ENCODE results near the gene RSPH1. TPM values are rescaled to one million over a fixed set of nuclear protein-coding genes. Genes with fewer than 3 reads are reported as not detected.

Gene RSPH1
- total and polyA plus RNA-seq, 4 donors, result 3.7 to 37.5 (median 19.5) TPM

DNA sequence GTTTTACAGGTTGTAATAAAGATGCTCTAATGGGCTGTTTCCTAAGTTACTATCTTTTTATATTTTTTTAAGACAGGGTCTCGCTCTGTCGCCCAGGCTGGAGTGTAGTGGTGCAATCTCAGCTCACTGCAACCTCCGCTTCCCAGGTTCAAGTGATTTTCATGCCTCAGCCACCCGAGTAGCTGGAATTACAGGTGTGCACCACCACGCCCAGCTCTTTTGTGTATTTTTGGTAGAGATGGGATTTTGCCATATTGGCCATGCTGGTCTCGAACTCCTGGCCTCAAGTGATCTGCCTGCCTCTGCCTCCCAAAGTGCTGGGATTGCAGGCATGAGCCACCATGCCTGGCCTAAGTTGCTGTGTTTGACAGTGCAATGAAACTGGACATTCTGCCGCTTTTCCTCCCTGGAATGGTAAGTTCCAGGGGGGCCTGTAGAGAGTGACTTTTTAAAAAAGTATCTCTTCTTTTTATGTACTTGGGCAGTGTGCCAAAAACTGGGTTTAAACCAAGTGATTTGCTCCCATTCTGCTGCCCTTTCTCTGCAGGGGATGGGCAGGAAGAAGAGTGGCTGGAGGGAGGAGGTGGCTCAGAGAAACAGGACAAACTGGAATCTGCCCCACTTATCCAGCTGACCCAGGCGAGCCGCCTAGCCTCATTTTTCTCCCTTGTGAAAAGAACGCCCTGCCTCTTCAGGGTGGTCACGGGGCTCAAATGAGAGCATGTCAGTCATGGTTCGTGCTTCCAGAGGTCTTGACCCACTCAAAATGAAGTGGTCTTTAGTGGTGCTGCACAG is 19.9 kb upstream of the RSPH1 start:
- peak in 2 of 6 donors; percentile 43 to 44 for DNase-seq (ENCODE audit: low read depth in 4 of 6, low spot score in 6 of 6)
- peaks cover 8% of the 10 kb centered on the region for H3K36me3 ChIP-seq (ENCODE audit: control insufficient read depth, insufficient read depth, low read length)
- peaks cover 32% of the 10 kb centered on the region for H3K4me1 ChIP-seq (ENCODE audit: control insufficient read depth, insufficient read depth, low read length)
- no peak overlapping the region for H3K27ac ChIP-seq (ENCODE audit: low read depth, low read length)
- H3K4me3 ChIP-seq (ENCODE audit: low read depth, low read length), result no peak overlapping the region
- WGBS (ENCODE audit: insufficient coverage), result 65% methylated on average over 9 of the region's 12 CpGs
- no peaks in the 10 kb centered on the region for H3K9me3 ChIP-seq (ENCODE audit: control insufficient read depth, insufficient read depth, low read length)
- H3K27me3 ChIP-seq (ENCODE audit: control insufficient read depth, insufficient read depth, low read length), result no peaks in the 10 kb centered on the region

DNA sequence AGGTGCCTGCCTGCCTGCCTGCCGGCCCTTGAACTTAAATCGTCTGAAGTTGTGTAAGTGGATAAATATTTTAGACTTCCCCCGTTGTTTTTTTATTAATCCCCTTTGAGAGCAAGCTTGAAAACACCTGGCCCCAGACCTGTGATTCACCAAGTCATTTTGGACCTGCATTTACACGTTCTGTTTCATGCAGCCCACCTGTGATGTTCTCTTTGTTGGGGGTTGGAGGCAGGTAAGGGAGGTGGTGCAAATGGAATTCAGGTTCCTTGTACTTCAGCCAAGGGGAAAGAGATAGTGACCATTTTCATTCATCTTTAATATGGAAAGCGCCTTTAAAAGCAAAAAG is 18.8 kb upstream of the RSPH1 start:
- DNase-seq (ENCODE audit: low read depth in 4 of 6, low spot score in 6 of 6), result no peak
- Histone ChIP-seq H3K27ac (ENCODE audit: low read depth, low read length) (no peak overlapping the region), H3K4me1 (ENCODE audit: control insufficient read depth, insufficient read depth, low read length) (peaks cover 27% of the 10 kb centered on the region), H3K27me3 (ENCODE audit: control insufficient read depth, insufficient read depth, low read length) (no peaks in the 10 kb centered on the region), H3K36me3 (ENCODE audit: control insufficient read depth, insufficient read depth, low read length) (peaks cover 6% of the 10 kb centered on the region), H3K9me3 (ENCODE audit: control insufficient read depth, insufficient read depth, low read length) (no peaks in the 10 kb centered on the region), H3K4me3 (ENCODE audit: low read depth, low read length) (peak overlapping the region; percentile 57)
- WGBS (ENCODE audit: insufficient coverage), result 39% methylated on average over 2 of the region's 5 CpGs

DNA sequence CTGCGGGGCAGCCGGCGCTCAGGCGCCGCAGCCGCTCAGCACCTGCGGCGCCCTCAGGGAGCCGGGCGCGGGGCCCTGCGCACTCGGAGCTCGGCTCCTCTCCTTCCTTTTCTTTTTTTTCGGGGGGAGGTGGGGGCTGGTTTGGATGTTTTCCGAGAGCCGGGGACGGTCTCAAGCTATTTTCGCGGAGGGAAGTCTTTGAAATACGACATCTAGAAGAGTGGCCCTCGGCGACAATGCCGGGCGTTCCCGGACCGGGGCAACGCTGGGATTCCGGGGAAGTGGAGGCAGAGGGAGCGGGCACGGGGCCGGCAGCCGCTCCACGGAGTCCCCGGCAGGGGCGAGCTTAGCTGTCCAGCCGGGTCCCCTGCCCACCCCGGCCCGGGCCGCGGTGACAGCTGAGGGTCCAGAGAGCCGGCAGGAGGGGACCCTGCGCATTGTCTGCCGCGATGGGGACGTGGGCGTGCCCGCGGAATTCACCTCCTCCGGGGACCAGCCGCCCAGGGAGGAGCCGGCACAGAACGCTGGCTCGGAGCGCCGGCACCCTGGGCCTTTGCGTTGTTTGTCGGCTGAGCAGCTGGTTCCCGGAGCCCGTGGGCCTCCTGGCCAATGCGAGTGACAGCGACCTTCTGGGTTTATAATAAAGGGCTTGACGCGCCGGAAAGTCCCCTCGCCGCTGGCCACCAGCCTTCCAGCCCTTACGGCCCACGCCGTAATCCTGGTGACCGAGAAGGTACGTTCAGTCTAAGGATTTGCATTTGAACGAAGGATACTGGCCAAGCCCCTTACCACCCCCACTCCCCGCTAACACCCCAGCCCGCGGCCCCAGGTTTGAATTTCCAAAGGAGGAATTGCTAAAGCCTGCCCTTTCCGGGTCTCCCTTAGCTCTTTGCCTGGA is 18.2 kb upstream of the RSPH1 start:
- peak overlapping the region; percentile 57 for H3K4me3 ChIP-seq (ENCODE audit: low read depth, low read length)
- no peaks in the 10 kb centered on the region for H3K9me3 ChIP-seq (ENCODE audit: control insufficient read depth, insufficient read depth, low read length)
- 1% methylated on average over 69 of the region's 77 CpGs for WGBS (ENCODE audit: insufficient coverage)
- DNase-seq (ENCODE audit: low read depth in 4 of 6, low spot score in 6 of 6), result peak in 2 of 6 donors; percentile 71 to 73
- peaks cover 28% of the 10 kb centered on the region for H3K4me1 ChIP-seq (ENCODE audit: control insufficient read depth, insufficient read depth, low read length)
- peaks cover 2% of the 10 kb centered on the region for H3K36me3 ChIP-seq (ENCODE audit: control insufficient read depth, insufficient read depth, low read length)
- no peak overlapping the region for H3K27ac ChIP-seq (ENCODE audit: low read depth, low read length)
- H3K27me3 ChIP-seq (ENCODE audit: control insufficient read depth, insufficient read depth, low read length), result no peaks in the 10 kb centered on the region

DNA sequence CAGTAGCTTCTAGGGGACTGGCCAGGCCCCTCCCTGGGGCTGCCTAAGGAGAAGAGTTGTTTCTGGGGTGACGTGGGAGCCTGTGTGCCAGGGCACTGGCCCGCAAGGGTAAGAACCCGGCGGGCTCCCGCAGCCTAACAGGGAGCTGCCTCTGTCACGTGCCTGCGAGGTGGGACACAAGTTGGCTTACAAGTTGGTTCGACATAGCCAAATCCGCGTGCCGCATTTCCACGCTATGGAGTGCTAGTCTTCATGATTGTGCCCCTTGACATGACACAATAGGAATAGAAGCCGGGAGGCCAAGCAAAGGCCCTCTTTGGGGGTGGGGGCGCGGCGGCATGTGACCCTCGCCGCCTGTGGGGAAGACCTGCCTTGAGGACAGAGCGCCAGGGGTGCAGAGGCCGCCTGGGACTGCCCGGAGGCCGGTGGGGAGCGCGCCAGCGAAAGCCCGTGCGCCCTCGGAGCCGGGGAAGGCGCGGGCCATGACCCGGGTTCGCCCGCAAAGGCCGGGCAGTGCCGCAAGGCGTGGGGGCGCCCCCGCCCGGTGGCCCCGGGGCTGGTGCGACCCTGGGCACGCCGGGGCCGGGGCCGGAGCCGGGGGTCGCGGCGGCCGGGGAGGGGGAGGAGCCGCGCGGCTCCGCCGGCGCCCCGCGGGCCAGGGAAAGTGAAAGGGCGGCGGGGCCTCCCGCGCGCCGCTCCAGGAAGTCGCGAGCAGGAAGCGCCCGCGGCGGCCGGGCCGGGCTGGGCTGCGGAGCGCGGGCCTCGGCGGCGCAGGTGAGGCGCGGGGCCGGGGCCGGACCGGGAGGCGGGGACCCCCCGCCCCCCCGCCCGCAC is 17.3 kb upstream of the RSPH1 start, which contains the start of gene SLC37A1:
Gene SLC37A1, plus strand, starts transcription at position 702 of the 834 bp plus-strand sequence. CDS start 4,603 bp downstream, outside the sequence.
- 10% methylated on average over 84 of the region's 88 CpGs for WGBS (ENCODE audit: insufficient coverage)
- H3K9me3 ChIP-seq (ENCODE audit: control insufficient read depth, insufficient read depth, low read length), result no peaks in the 10 kb centered on the region
- no peak within 1 kb of the TSS for H3K27ac ChIP-seq (ENCODE audit: low read depth, low read length)
- peak within 1 kb of the TSS; percentile 57 for H3K4me3 ChIP-seq (ENCODE audit: low read depth, low read length)
- peak in 2 of 6 donors; percentile 53 to 59 for DNase-seq (ENCODE audit: low read depth in 4 of 6, low spot score in 6 of 6)
- no peaks in the 10 kb centered on the region for H3K27me3 ChIP-seq (ENCODE audit: control insufficient read depth, insufficient read depth, low read length)
- peaks cover 30% of the 10 kb centered on the region for H3K4me1 ChIP-seq (ENCODE audit: control insufficient read depth, insufficient read depth, low read length)
- H3K36me3 ChIP-seq (ENCODE audit: control insufficient read depth, insufficient read depth, low read length), result no peaks in the 10 kb centered on the region

DNA sequence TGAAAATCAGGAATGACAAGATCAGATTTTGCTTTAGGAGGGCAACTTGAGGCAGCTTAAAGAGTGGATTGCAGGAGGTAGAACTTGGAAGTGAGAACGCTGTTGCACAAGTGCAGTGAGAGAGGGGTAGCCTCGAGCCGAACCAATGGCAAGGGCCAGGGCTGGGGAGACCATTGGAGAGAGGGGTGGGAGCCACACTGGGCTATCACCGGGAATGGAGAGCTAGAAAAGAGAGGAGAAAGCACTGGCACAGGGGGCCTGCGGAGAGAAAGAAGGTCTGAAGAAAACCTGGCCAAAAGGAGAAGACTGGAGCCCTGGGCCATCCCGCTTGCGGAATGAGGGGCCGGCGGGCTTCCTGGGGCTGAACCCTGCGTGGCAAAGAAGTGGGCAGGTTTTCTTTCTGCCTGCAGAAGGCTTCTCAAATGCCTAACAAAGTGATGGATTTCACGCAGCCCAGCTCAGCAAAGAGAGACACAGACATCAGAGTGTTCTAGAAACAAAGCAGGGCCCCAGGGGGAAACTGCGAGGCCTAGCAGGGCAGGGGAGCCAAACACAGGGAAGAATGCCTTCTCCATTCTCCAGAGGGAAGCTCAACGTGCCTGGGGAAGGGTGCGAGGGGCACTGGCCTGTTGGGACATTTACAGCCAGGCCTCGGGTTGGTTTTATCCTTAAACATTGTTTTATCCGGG is 16.5 kb upstream of the RSPH1 start:
- WGBS (ENCODE audit: insufficient coverage), result 79% methylated on average over 14 of the region's 16 CpGs
- H3K4me1 ChIP-seq (ENCODE audit: control insufficient read depth, insufficient read depth, low read length), result peaks cover 30% of the 10 kb centered on the region
- H3K4me3 ChIP-seq (ENCODE audit: low read depth, low read length), result no peak overlapping the region
- no peaks in the 10 kb centered on the region for H3K27me3 ChIP-seq (ENCODE audit: control insufficient read depth, insufficient read depth, low read length)
- DNase-seq (ENCODE audit: low read depth in 4 of 6, low spot score in 6 of 6), result no peak
- H3K27ac ChIP-seq (ENCODE audit: low read depth, low read length), result no peak overlapping the region
- H3K36me3 ChIP-seq (ENCODE audit: control insufficient read depth, insufficient read depth, low read length), result no peaks in the 10 kb centered on the region
- H3K9me3 ChIP-seq (ENCODE audit: control insufficient read depth, insufficient read depth, low read length), result no peaks in the 10 kb centered on the region

DNA sequence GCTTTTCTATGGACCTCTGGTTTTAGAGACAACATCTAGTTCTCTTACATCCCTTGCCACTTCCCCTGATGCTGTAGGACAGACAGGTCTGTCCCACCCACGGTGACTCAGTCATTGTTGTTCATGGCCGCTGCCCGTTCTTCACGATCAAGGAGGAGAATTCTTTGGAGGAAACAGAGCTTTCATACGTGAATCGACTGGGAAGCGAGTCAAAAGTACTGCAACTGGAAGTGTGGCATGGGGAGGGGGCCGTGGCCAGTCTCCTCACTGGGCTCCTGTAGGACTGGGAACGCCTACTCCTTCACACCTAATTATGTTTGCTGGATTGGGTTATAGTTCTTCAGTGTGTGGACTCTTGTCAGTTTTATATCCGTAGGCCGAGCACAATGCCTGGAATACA is 13.2 kb upstream of the RSPH1 start:
- H3K27ac ChIP-seq (ENCODE audit: low read depth, low read length), result no peak overlapping the region
- H3K9me3 ChIP-seq (ENCODE audit: control insufficient read depth, insufficient read depth, low read length), result no peaks in the 10 kb centered on the region
- peaks cover 14% of the 10 kb centered on the region for H3K4me1 ChIP-seq (ENCODE audit: control insufficient read depth, insufficient read depth, low read length)
- no peak overlapping the region for H3K4me3 ChIP-seq (ENCODE audit: low read depth, low read length)
- H3K27me3 ChIP-seq (ENCODE audit: control insufficient read depth, insufficient read depth, low read length), result no peaks in the 10 kb centered on the region
- peak in 1 of 6 donors; percentile 62 for DNase-seq (ENCODE audit: low read depth in 4 of 6, low spot score in 6 of 6)
- 33% methylated on average over 7 of the region's 11 CpGs for WGBS (ENCODE audit: insufficient coverage)
- H3K36me3 ChIP-seq (ENCODE audit: control insufficient read depth, insufficient read depth, low read length), result no peaks in the 10 kb centered on the region

DNA sequence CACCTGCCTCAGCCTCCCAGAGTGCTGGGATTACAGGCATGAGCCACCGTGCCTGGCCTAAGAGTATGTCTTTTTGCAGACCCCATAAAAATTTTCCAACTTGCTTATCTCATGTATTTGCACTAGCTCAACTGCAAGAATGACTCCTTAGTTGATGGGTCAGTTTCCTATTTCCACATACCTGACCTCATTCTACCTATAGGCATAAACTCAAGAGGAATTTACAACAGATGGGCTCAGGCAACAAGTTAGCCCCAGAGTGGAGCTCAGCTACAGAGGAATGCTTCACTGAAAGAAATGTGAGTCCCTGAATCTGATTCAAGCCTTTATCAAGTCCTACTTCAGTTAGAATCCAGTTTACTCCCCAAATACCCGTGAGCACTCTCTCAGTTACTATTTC is 12.3 kb upstream of the RSPH1 start:
- 88% methylated on average over 1 of the region's 2 CpGs for WGBS (ENCODE audit: insufficient coverage)
- no peaks in the 10 kb centered on the region for H3K27me3 ChIP-seq (ENCODE audit: control insufficient read depth, insufficient read depth, low read length)
- H3K36me3 ChIP-seq (ENCODE audit: control insufficient read depth, insufficient read depth, low read length), result no peaks in the 10 kb centered on the region
- H3K4me3 ChIP-seq (ENCODE audit: low read depth, low read length), result no peak overlapping the region
- DNase-seq (ENCODE audit: low read depth in 4 of 6, low spot score in 6 of 6), result no peak
- no peaks in the 10 kb centered on the region for H3K9me3 ChIP-seq (ENCODE audit: control insufficient read depth, insufficient read depth, low read length)
- peaks cover 12% of the 10 kb centered on the region for H3K4me1 ChIP-seq (ENCODE audit: control insufficient read depth, insufficient read depth, low read length)
- H3K27ac ChIP-seq (ENCODE audit: low read depth, low read length), result no peak overlapping the region

DNA sequence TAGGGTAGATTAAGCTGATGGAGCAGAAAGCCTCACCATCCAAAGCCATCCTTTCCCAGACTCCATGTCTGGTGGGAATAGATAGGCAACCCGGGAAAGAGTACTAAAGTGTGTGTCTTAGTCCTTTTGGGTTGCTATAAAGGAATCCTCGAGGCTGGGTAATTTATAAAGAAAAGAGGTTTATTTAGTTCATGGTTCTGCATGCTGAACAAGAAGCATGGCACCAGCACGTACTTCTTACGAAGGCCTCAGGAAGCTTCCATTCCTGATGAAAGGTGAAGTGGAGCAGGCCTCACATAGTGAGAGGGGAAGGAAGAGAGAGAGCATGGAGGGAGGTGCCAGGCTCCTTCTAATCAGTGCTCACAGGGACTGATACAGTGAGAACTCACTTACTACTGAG is 11.4 kb upstream of the RSPH1 start:
- no peaks in the 10 kb centered on the region for H3K27me3 ChIP-seq (ENCODE audit: control insufficient read depth, insufficient read depth, low read length)
- DNase-seq (ENCODE audit: low read depth in 4 of 6, low spot score in 6 of 6), result no peak
- 93% methylated on average over 3 of the region's 4 CpGs for WGBS (ENCODE audit: insufficient coverage)
- no peak overlapping the region for H3K4me3 ChIP-seq (ENCODE audit: low read depth, low read length)
- H3K4me1 ChIP-seq (ENCODE audit: control insufficient read depth, insufficient read depth, low read length), result peaks cover 3% of the 10 kb centered on the region
- H3K9me3 ChIP-seq (ENCODE audit: control insufficient read depth, insufficient read depth, low read length), result no peaks in the 10 kb centered on the region
- H3K36me3 ChIP-seq (ENCODE audit: control insufficient read depth, insufficient read depth, low read length), result no peaks in the 10 kb centered on the region
- H3K27ac ChIP-seq (ENCODE audit: low read depth, low read length), result no peak overlapping the region

Data from spinal cord (tissue), 10 donors.